A549 (cell line): ENCODE results near the gene TMEM145. TPM values are rescaled to one million over a fixed set of nuclear protein-coding genes. Genes with fewer than 3 reads are reported as not detected.
A peak's percentile ranks its signal among the peaks of the same experiment; 100 is the strongest.
"Not testable (repeated sequence)": the region's sequence is repeated elsewhere in the genome, so short reads cannot be mapped to it uniquely, and the experiment has no call there.

Experiments
- ATAC-seq, 2 experiments: fragments of 200-7000 bp in 1 of 2; fragments of >200 bp in 1 of 2; cut with Nextera tagmentation in 1 of 2; cut with Tn5 transposase in 1 of 2; 3 replicates each; pipeline versions ENCODE4 v1.8.0 to v1.9.1; 2018 to 2020; ENCODE audit warnings: mild to moderate bottlenecking in 1 of 2, moderate library complexity in 1 of 2
- CTCF ChIA-PET: fragments of 300-600 bp; sonication (Branson Sonifier 250); formaldehyde crosslinking; extraction: SDS; loops from one replicate; lab custom pipeline; 2021; ENCODE audit warnings: antibody characterized with exemption, inconsistent platforms; lab: Yijun Ruan, JAX
- POLR2A ChIA-PET: fragments of 350-600 bp; formaldehyde crosslinking; extraction: SDS; loops from one replicate; lab custom pipeline; 2021; ENCODE audit warnings: antibody characterized with exemption, inconsistent platforms; lab: Yijun Ruan, JAX
- DNase-seq, 2 experiments: peaks; one replicate each; pipeline versions ENCODE4 v3.0.0 to v3.0.0-alpha.2; 2011 to 2016; ENCODE audit warnings: low read depth in 1 of 2, low spot score in 1 of 2
- FAIRE-seq: peaks from 2 replicates; lab custom pipeline; 2011; peaks lifted over from hg19 to GRCh38; lab: Jason Lieb, UNC
- H3K27ac ChIP-seq, 2 experiments: fragments of >200 bp; sonication (Bioruptor Twin); formaldehyde crosslinking; 3 replicates each; pipeline ENCODE4 v1.5.1; 2016 to 2017
- H3K4me1 ChIP-seq: fragments of >200 bp; sonication (Bioruptor Twin); formaldehyde crosslinking; 3 replicates; pipeline ENCODE4 v1.6.1; 2016
- H3K4me2 ChIP-seq: fragments of >200 bp; sonication (Bioruptor Twin); formaldehyde crosslinking; 3 replicates; pipeline ENCODE4 v1.6.1; 2016
- H3K4me3 ChIP-seq: fragments of >200 bp; sonication (Bioruptor Twin); formaldehyde crosslinking; 3 replicates; pipeline ENCODE4 v1.5.1; 2016
- H3K9me3 ChIP-seq: fragments of >200 bp; sonication (Bioruptor Twin); formaldehyde crosslinking; 3 replicates; pipeline ENCODE4 v1.6.1; 2016
- BCL3 ChIP-seq: fragments of >200 bp; sonication (Bioruptor Twin); formaldehyde crosslinking; IDR thresholded peaks from 3 replicates; pipeline ENCODE4 v1.6.1; 2016
- BHLHE40 ChIP-seq: IDR thresholded peaks from 2 replicates; pipeline ENCODE4 v1.6.1; 2012; ENCODE audit warnings: low read depth, low read length, inconsistent platforms
- CBX2 ChIP-seq: fragments of 200-600 bp; sonication (generic); IDR thresholded peaks from 2 replicates; pipeline ENCODE4 v1.6.1; 2016; ENCODE audit warnings: low read depth, mild to moderate bottlenecking, borderline replicate concordance
- CEBPB ChIP-seq, 2 experiments: fragments of >200 bp in 1 of 2; sonication (Bioruptor Twin) in 1 of 2; formaldehyde crosslinking in 1 of 2; IDR thresholded peaks; 2 replicates each; pipeline ENCODE4 v1.6.1; 2012 to 2016
- CHD2 ChIP-seq: fragments of 150-350 bp; IDR thresholded peaks from 2 replicates; pipeline ENCODE4 v1.6.1; 2014; ENCODE audit warnings: low read length; ENCODE audit not compliant: partially characterized antibody
- EP300 ChIP-seq, 2 experiments: fragments of >200 bp; sonication (Bioruptor Twin); formaldehyde crosslinking; IDR thresholded peaks; 2 replicates in 1 of 2; 3 replicates in 1 of 2; pipeline ENCODE4 v1.6.1; 2016 to 2017
- FOSL2 ChIP-seq, 2 experiments: fragments of 450-650 bp in 1 of 2; fragments of >200 bp in 1 of 2; sonication (Bioruptor Twin) in 1 of 2; formaldehyde crosslinking; IDR thresholded peaks; 2 replicates each; pipeline versions ENCODE4 v1.5.0 to v1.6.1; 2016 to 2020; ENCODE audit warnings: mild to moderate bottlenecking in 1 of 2, moderate library complexity in 1 of 2
- FOXS1 ChIP-seq: fragments of 250-450 bp; sonication (Bioruptor Pico); IDR thresholded peaks from 2 replicates; pipeline ENCODE4 v1.5.0; 2020; ENCODE audit warnings: mild to moderate bottlenecking, moderate library complexity
- HOXA7 ChIP-seq: fragments of 250-450 bp; sonication (Bioruptor Pico); IDR thresholded peaks from 2 replicates; pipeline ENCODE4 v1.5.0; 2020; ENCODE audit warnings: mild to moderate bottlenecking, moderate library complexity
- HOXB5 ChIP-seq: fragments of 250-450 bp; sonication (Bioruptor Pico); IDR thresholded peaks from 2 replicates; pipeline ENCODE4 v1.5.0; 2020; ENCODE audit warnings: mild to moderate bottlenecking, moderate library complexity
- KDM1A ChIP-seq: fragments of 200-600 bp; sonication (generic); IDR thresholded peaks from 2 replicates; pipeline ENCODE4 v1.6.1; 2016; ENCODE audit warnings: low read depth, mild to moderate bottlenecking
- KDM5A ChIP-seq: fragments of 200-600 bp; sonication (generic); IDR thresholded peaks from 2 replicates; pipeline ENCODE4 v1.6.1; 2016; ENCODE audit warnings: antibody characterized with exemption, mild to moderate bottlenecking
- MAFK ChIP-seq: fragments of 450-650 bp; IDR thresholded peaks from 2 replicates; pipeline ENCODE4 v1.6.1; 2014; ENCODE audit not compliant: partially characterized antibody
- MYC ChIP-seq: IDR thresholded peaks from 2 replicates; pipeline ENCODE4 v1.6.1; 2012; ENCODE audit warnings: mild to moderate bottlenecking, inconsistent platforms, low read length, improper control_type of control experiment, borderline replicate concordance
- PBX3 ChIP-seq: IDR thresholded peaks from 2 replicates; pipeline ENCODE4 v1.6.1; 2012
- POLR2A ChIP-seq: IDR thresholded peaks from 2 replicates; pipeline ENCODE4 v1.6.1; 2012; ENCODE audit warnings: mild to moderate bottlenecking, low read length
- POLR2AphosphoS2 ChIP-seq: conservative IDR thresholded peaks from 2 replicates; pipeline ENCODE4 v1.6.1; 2012; ENCODE audit warnings: low read length, improper control_type of control experiment, inconsistent platforms
- RCOR1 ChIP-seq: fragments of 150-350 bp; IDR thresholded peaks from 2 replicates; pipeline ENCODE4 v1.6.1; 2014; ENCODE audit warnings: antibody characterized with exemption, low read length, low read depth
- RNF2 ChIP-seq: fragments of 200-600 bp; sonication (generic); IDR thresholded peaks from 2 replicates; pipeline ENCODE4 v1.6.1; 2016; ENCODE audit warnings: low read depth, mild to moderate bottlenecking, antibody characterized with exemption, moderate library complexity, borderline replicate concordance
- SREBF2 ChIP-seq: fragments of 450-650 bp; IDR thresholded peaks from 2 replicates; pipeline ENCODE4 v1.6.1; 2014; ENCODE audit warnings: mild to moderate bottlenecking, moderate library complexity
- TFCP2L1 ChIP-seq: fragments of 250-450 bp; sonication (Bioruptor Pico); IDR thresholded peaks from 2 replicates; pipeline ENCODE4 v1.5.0; 2021; ENCODE audit warnings: mild to moderate bottlenecking
- TP53 ChIP-seq: fragments of 250-450 bp; sonication (Bioruptor Pico); IDR thresholded peaks from 2 replicates; pipeline ENCODE4 v1.5.0; 2021; ENCODE audit warnings: mild to moderate bottlenecking, moderate library complexity
- ZC3H11A ChIP-seq: fragments of 450-650 bp; IDR thresholded peaks from 2 replicates; pipeline ENCODE4 v1.6.1; 2014; ENCODE audit warnings: antibody characterized with exemption, mild to moderate bottlenecking
- WGBS: methylation state at CpG from one replicate; pipeline ENCODE4 v1.1.6; 2017; ENCODE audit errors: missing lambda C conversion rate; 5-methylcytosine and 5-hydroxymethylcytosine counted together
- polyA plus RNA-seq, 4 experiments: library from polyadenylated mRNA; depleted of rRNA in 3 of 4; stranded (reverse); fragments of >200 nt; fragmentation: RNase III in 1 of 4; extraction: RNeasy Plus Mini Kit Qiagen cat#74134 plus additional on column Dnase treatment in 1 of 4; gene quantifications; 2 replicates in 3 of 4; 3 replicates in 1 of 4; pipeline ENCODE4 v1.2.3, GENCODE V29; 2011 to 2017
- TF ChIP-seq, protein P1 (sequence below): IDR thresholded peaks from 2 replicates; pipeline ENCODE4 v1.6.1; 2012; ENCODE audit warnings: low read depth, borderline replicate concordance
- TF ChIP-seq, protein P2 (sequence below): fragments of >200 bp; sonication (Bioruptor Twin); formaldehyde crosslinking; IDR thresholded peaks from 3 replicates; pipeline ENCODE4 v1.5.1; 2016
- TF ChIP-seq, protein P3 (sequence below): fragments of >200 bp; sonication (Bioruptor Twin); formaldehyde crosslinking; IDR thresholded peaks from 2 replicates; pipeline ENCODE4 v1.6.1; 2016

Gene TMEM145
- polyA plus RNA-seq, 2 of the 4 experiments (the other 2 are of a cell fraction), result 0.71 to 3.6 TPM

- POLR2A ChIA-PET, result interaction anchor here (1.6 kb wide), 1 partner anchor 24 kb away, joined by 5 read pairs; the partner anchor contains the start of gene GSK3A
- peaks cover 28% of the 10 kb centered on the region for H3K4me1 ChIP-seq
- H3K27ac ChIP-seq, result peak overlapping the region; percentile 87 to 94
- not testable (repeated sequence) for ATAC-seq, DNase-seq, H3K4me3 ChIP-seq, H3K9me3 ChIP-seq, FAIRE-seq
- H3K4me2 ChIP-seq, result peak overlapping the region; percentile 87
- CTCF ChIA-PET, result interaction anchor here (0.6 to 2.6 kb wide), 8 partner anchors 10 to 44 kb away, joined by 3 to 17 read pairs (median 4); no protein-coding TSS in a partner anchor
- 92% methylated on average over 25 of the region's 25 CpGs for WGBS
- peak; percentile 39 to 71; a peak in 3 of 4 replicates for TF ChIP-seq CEBPB (IDR thresholded peaks at IDR 0.05)
Measured at GRCh38 chr19:42266928-42267603, 46.0 kb upstream of the TMEM145 start.

GRCh38 chr19:42267644-42268141 lies 45.4 kb upstream of the TMEM145 start:
- 17% methylated on average over 13 of the region's 13 CpGs for WGBS

GRCh38 chr19:42268142-42268703 lies 44.9 kb upstream of the TMEM145 start:
- under 1% methylated on average over 46 of the region's 46 CpGs for WGBS
- Histone ChIP-seq H3K4me1 (peaks cover 28% of the 10 kb centered on the region), H3K27ac (peak overlapping the region; percentile 87 to 94), H3K4me3 (peak overlapping the region; percentile 51), H3K9me3 (no peaks in the 10 kb centered on the region), H3K4me2 (peak overlapping the region; percentile 87)
- DNase-seq (peak; percentile 100), ATAC-seq (peak; percentile 70 to 79), FAIRE-seq (no peak)
- CTCF ChIA-PET, result interaction anchor here (1.3 to 2.6 kb wide), 5 partner anchors 9 to 28 kb away, joined by 4 to 17 read pairs (median 5); no protein-coding TSS in a partner anchor
- POLR2A ChIA-PET, result interaction anchor here (1.6 to 2.8 kb wide), 2 partner anchors 25 kb away, joined by 5 to 18 read pairs; partner anchors contain the start of gene GSK3A
- TF ChIP-seq ZC3H11A, result no peak
- no peak for TF ChIP-seq SREBF2
- TF ChIP-seq BHLHE40, result no peak; the same call in 1 of the 2 replicates
- no peak for TF ChIP-seq CBX2
- TF ChIP-seq KDM1A, result no peak
- TF ChIP-seq KDM5A, result peak; percentile 52; the same call in 1 of the 2 replicates
- TF ChIP-seq, protein P1, sequence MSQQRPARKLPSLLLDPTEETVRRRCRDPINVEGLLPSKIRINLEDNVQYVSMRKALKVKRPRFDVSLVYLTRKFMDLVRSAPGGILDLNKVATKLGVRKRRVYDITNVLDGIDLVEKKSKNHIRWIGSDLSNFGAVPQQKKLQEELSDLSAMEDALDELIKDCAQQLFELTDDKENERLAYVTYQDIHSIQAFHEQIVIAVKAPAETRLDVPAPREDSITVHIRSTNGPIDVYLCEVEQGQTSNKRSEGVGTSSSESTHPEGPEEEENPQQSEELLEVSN, result peak; percentile 31; the same call in 1 of the 2 replicates
- TF ChIP-seq BCL3, result peak; percentile 52; the same call in 1 of the 3 replicates
- no peak for TF ChIP-seq RCOR1
- TF ChIP-seq FOXS1 (CRISPR knock-in tag), result 0 out of 2 replicates have a peak, but pooled peaks have one; percentile 31
- no peak for TF ChIP-seq TP53 (CRISPR knock-in tag)
- TF ChIP-seq CHD2, result peak; percentile 90
- no peak for TF ChIP-seq FOSL2 (IDR thresholded peaks at IDR 0.05)
- peak; percentile 80 for TF ChIP-seq FOSL2 (CRISPR knock-in tag; IDR thresholded peaks at IDR 0.05)
- no peak for TF ChIP-seq TFCP2L1 (CRISPR knock-in tag)

More at GRCh38 chr19:42267644-42268141, 45.4 kb upstream of the TMEM145 start:
- TF ChIP-seq HOXA7 (CRISPR knock-in tag) (no peak), PBX3 (no peak; the same call in 1 of the 2 replicates), TP53 (CRISPR knock-in tag) (peak; percentile 83), HOXB5 (CRISPR knock-in tag) (0 out of 2 replicates have a peak, but pooled peaks have one; percentile 45), RNF2 (no peak), MYC (no peak), TFCP2L1 (CRISPR knock-in tag) (no peak), POLR2A (no peak), SREBF2 (no peak), EP300 (IDR thresholded peaks at IDR 0.05) (no peak), MAFK (no peak), POLR2AphosphoS2 (no peak)
- TF ChIP-seq, protein P2, sequence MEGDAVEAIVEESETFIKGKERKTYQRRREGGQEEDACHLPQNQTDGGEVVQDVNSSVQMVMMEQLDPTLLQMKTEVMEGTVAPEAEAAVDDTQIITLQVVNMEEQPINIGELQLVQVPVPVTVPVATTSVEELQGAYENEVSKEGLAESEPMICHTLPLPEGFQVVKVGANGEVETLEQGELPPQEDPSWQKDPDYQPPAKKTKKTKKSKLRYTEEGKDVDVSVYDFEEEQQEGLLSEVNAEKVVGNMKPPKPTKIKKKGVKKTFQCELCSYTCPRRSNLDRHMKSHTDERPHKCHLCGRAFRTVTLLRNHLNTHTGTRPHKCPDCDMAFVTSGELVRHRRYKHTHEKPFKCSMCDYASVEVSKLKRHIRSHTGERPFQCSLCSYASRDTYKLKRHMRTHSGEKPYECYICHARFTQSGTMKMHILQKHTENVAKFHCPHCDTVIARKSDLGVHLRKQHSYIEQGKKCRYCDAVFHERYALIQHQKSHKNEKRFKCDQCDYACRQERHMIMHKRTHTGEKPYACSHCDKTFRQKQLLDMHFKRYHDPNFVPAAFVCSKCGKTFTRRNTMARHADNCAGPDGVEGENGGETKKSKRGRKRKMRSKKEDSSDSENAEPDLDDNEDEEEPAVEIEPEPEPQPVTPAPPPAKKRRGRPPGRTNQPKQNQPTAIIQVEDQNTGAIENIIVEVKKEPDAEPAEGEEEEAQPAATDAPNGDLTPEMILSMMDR, result no peak
- TF ChIP-seq, protein P3, sequence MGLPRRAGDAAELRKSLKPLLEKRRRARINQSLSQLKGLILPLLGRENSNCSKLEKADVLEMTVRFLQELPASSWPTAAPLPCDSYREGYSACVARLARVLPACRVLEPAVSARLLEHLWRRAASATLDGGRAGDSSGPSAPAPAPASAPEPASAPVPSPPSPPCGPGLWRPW, result no peak
- ChIA-PET CTCF (interaction anchor here (1.2 to 2.6 kb wide), 6 partner anchors 9 to 45 kb away, joined by 3 to 17 read pairs (median 5); no protein-coding TSS in a partner anchor), POLR2A (interaction anchor here (1.6 kb wide), 1 partner anchor 25 kb away, joined by 5 read pairs; the partner anchor contains the start of gene GSK3A)
- Histone ChIP-seq H3K4me2 (peak overlapping the region; percentile 87), H3K9me3 (no peaks in the 10 kb centered on the region), H3K4me3 (peak overlapping the region; percentile 51), H3K4me1 (peaks cover 28% of the 10 kb centered on the region), H3K27ac (peak overlapping the region; percentile 87 to 94)
- DNase-seq (no peak), FAIRE-seq (peak; percentile 93), ATAC-seq (peak; percentile 3; a peak in 5 of 6 replicates)
